ENCODE measurements around the gene PLCH1. TPM values are rescaled to one million over a fixed set of nuclear protein-coding genes. Genes with fewer than 3 reads are reported as not detected.

PLCH1 gene
- total and polyA plus RNA-seq, 10 of the 15 experiments (the other 5 are each of a cell fraction or from before 2014, with no cell fraction given) = 0.03 to 0.22 (median 0.04) TPM; not detected in 5

DNA sequence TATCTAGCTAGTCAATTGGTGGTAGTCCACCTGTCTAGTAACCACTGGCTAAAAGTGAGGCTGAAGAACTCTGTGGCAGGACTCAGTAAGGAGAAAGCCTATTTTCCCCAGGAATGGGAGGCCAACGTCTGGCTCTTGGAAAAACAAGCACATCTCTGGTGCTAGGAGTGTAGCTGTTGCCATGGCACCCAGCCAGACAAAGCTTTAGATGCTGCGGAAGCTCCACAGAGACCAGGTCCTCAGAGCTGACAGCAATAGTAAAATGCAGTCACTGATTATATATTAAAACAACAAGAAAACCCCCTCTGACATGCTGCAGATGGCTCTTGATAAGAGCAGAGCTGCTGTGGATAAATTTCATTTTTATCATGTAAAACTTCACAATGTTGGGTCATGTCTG lies 326.5 kb downstream of the PLCH1 start (continued):
- no peak for TF ChIP-seq ZNF207 (IDR thresholded peaks at IDR 0.05; ENCODE audit: borderline replicate concordance)
- TF ChIP-seq DPF2 (IDR thresholded peaks at IDR 0.05) = no peak
- TF ChIP-seq RUNX3 (IDR thresholded peaks at IDR 0.05; ENCODE audit: low read length) = no peak

GRCh38 chr3:155417119-155417517 lies 327.8 kb downstream of the PLCH1 start:
- FAIRE-seq = no peak
- no peak overlapping the region for H3K9ac ChIP-seq (ENCODE audit: control insufficient read depth, insufficient read depth, low read length)
- no peak overlapping the region for H2AFZ ChIP-seq (ENCODE audit: control insufficient read depth, low read depth, low read length)
- H3K4me2 ChIP-seq (ENCODE audit: control insufficient read depth, insufficient read depth) = no peak overlapping the region
- BruUV-seq (replicated peaks) = no TSS peak
- no peak for ATAC-seq
- H3K27ac ChIP-seq (ENCODE audit: control insufficient read depth, insufficient read depth) = no peak overlapping the region
- H3K4me1 ChIP-seq (ENCODE audit: control insufficient read depth, insufficient read depth, low read length) = no peaks in the 10 kb centered on the region
- ChIA-PET CTCF (no interaction called here), RAD21 (ENCODE audit: unreplicated experiment) (interaction anchor here (1.0 kb wide), 1 partner anchor 285 kb away, joined by 3 read pairs; no protein-coding TSS in a partner anchor), SMC1A (ENCODE audit: uncharacterized antibody, unreplicated experiment) (interaction anchor here (2.1 kb wide), 1 partner anchor 13 kb away, joined by 8 read pairs; no protein-coding TSS in a partner anchor), POLR2A (no interaction called here)
- H3K79me2 ChIP-seq (ENCODE audit: control insufficient read depth, insufficient read depth, low read length) = no peaks in the 10 kb centered on the region
- H3K4me3 ChIP-seq = no peak overlapping the region
- H3K36me3 ChIP-seq (ENCODE audit: control insufficient read depth in 2 of 2, insufficient read depth in 2 of 2, low read length in 1 of 2) = no peaks in the 10 kb centered on the region
- no peaks in the 10 kb centered on the region for H3K27me3 ChIP-seq (replicated peaks in 1 of 2; ENCODE audit: control insufficient read depth in 2 of 2, insufficient read depth in 2 of 2, low read length in 1 of 2)
- in situ Hi-C loops (cut with MboI) = no loop called here
- no peaks in the 10 kb centered on the region for H3K9me3 ChIP-seq (replicated peaks; ENCODE audit: control insufficient read depth, insufficient read depth, low read length)
- H4K20me1 ChIP-seq (ENCODE audit: control insufficient read depth, insufficient read depth) = no peaks in the 10 kb centered on the region
- WGBS (ENCODE audit: insufficient coverage, insufficient replicate concordance, low lambda C conversion rate, missing lambda C conversion rate) = 47% methylated on average over 3 of the region's 3 CpGs
- DNase-seq (ENCODE audit: low read depth, low spot score) = no peak
- intact Hi-C loops (cut with micrococcal nuclease; ENCODE audit: unreplicated experiment) = no loop called here
- TF ChIP-seq STAT1 (conservative IDR thresholded peaks at IDR 0.05) = no peak
- no peak for TF ChIP-seq MLLT1 (IDR thresholded peaks at IDR 0.05)
- TF ChIP-seq, protein P1, sequence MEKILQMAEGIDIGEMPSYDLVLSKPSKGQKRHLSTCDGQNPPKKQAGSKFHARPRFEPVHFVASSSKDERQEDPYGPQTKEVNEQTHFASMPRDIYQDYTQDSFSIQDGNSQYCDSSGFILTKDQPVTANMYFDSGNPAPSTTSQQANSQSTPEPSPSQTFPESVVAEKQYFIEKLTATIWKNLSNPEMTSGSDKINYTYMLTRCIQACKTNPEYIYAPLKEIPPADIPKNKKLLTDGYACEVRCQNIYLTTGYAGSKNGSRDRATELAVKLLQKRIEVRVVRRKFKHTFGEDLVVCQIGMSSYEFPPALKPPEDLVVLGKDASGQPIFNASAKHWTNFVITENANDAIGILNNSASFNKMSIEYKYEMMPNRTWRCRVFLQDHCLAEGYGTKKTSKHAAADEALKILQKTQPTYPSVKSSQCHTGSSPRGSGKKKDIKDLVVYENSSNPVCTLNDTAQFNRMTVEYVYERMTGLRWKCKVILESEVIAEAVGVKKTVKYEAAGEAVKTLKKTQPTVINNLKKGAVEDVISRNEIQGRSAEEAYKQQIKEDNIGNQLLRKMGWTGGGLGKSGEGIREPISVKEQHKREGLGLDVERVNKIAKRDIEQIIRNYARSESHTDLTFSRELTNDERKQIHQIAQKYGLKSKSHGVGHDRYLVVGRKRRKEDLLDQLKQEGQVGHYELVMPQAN (conservative IDR thresholded peaks at IDR 0.05) = no peak
- no peak for TF ChIP-seq ATF7 (IDR thresholded peaks at IDR 0.05; ENCODE audit: low read depth)
- TF ChIP-seq SRF (IDR thresholded peaks at IDR 0.05; ENCODE audit: low read depth in 2 of 2, low read length in 2 of 2) = no peak
- TF ChIP-seq, protein P2, sequence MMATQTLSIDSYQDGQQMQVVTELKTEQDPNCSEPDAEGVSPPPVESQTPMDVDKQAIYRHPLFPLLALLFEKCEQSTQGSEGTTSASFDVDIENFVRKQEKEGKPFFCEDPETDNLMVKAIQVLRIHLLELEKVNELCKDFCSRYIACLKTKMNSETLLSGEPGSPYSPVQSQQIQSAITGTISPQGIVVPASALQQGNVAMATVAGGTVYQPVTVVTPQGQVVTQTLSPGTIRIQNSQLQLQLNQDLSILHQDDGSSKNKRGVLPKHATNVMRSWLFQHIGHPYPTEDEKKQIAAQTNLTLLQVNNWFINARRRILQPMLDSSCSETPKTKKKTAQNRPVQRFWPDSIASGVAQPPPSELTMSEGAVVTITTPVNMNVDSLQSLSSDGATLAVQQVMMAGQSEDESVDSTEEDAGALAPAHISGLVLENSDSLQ (IDR thresholded peaks at IDR 0.05) = no peak
- no peak for TF ChIP-seq MXI1 (IDR thresholded peaks at IDR 0.05; ENCODE audit: low read depth, low read length)
- TF ChIP-seq REST (IDR thresholded peaks at IDR 0.05; ENCODE audit: low read depth, low read length) = no peak
- no peak for TF ChIP-seq RB1 (IDR thresholded peaks at IDR 0.05; ENCODE audit: borderline replicate concordance)
- TF ChIP-seq PBX3 (IDR thresholded peaks at IDR 0.05; ENCODE audit: insufficient replicate concordance, low read depth, low read length) = no peak
- TF ChIP-seq ZNF274 (IDR thresholded peaks at IDR 0.05; ENCODE audit: insufficient read depth, insufficient read length) = no peak
